ENCODE results near the gene LAP3.

DNA sequence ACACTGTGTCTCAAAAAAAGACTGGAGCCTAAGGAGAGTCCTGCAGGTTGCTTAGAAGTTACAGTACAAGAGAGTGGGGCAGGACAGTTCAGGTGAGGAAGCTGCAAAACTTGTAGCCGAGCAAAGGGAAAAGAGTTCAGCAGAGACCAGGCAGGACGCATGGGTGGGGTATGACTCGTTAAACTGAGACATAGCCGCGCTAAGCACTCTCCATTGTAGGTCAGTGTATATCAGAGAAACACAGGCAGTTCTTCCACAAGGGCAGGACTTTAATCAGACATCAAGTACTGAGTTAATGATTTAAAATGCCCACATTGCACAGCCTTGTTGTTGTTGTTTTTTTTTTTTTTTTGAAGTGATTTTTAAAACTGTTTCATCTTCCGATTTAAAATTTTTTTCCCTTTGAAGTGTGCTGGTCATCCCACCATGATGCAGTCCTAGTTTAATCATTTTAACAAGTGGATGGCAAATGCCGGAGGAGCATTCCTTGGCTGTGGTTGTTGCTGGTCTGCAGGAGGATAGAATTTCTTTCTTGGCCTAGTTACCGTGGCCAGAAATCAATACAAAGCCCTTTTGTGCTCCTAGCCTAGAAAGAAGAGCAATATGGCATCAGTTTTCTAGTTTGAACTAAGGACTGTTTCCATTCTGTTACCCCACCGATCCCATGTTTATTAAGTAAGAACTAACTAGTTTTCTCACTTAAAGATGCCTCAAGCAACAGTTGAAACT, 10.3 kb downstream of the LAP3 start:
- TF ChIP-seq, protein P1, sequence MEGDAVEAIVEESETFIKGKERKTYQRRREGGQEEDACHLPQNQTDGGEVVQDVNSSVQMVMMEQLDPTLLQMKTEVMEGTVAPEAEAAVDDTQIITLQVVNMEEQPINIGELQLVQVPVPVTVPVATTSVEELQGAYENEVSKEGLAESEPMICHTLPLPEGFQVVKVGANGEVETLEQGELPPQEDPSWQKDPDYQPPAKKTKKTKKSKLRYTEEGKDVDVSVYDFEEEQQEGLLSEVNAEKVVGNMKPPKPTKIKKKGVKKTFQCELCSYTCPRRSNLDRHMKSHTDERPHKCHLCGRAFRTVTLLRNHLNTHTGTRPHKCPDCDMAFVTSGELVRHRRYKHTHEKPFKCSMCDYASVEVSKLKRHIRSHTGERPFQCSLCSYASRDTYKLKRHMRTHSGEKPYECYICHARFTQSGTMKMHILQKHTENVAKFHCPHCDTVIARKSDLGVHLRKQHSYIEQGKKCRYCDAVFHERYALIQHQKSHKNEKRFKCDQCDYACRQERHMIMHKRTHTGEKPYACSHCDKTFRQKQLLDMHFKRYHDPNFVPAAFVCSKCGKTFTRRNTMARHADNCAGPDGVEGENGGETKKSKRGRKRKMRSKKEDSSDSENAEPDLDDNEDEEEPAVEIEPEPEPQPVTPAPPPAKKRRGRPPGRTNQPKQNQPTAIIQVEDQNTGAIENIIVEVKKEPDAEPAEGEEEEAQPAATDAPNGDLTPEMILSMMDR (IDR thresholded peaks at IDR 0.05): no peak
- TF ChIP-seq POLR2A (IDR thresholded peaks at IDR 0.05; ENCODE audit: low read depth) (no peak), POLR2AphosphoS5 (IDR thresholded peaks at IDR 0.05) (no peak)
